Nephron (organoid): ENCODE results near the gene RAB43.

Source experiments
- H3K27ac Mint-ChIP-seq, 3 experiments: 2 replicates each; pipeline ENCODE4 v1.8.0; 2020; ENCODE audit warnings: mixed read lengths in 3 of 3, mild to moderate bottlenecking in 2 of 3, moderate library complexity in 1 of 3
- H3K27me3 Mint-ChIP-seq: 2 replicates; pipeline ENCODE4 v1.8.0; 2021; ENCODE audit warnings: low read depth, mild to moderate bottlenecking, moderate library complexity, mixed read lengths
- H3K36me3 Mint-ChIP-seq: 2 replicates; pipeline ENCODE4 v1.8.0; 2020; ENCODE audit warnings: low read depth, mixed read lengths
- H3K4me1 Mint-ChIP-seq: 2 replicates; pipeline ENCODE4 v1.8.0; 2020; ENCODE audit warnings: mixed read lengths
- H3K4me3 Mint-ChIP-seq, 3 experiments: 2 replicates each; pipeline ENCODE4 v1.8.0; 2020; ENCODE audit warnings: mild to moderate bottlenecking in 3 of 3, mixed read lengths in 3 of 3, moderate library complexity in 2 of 3
- H3K9me3 Mint-ChIP-seq: 2 replicates; pipeline ENCODE4 v1.8.0; 2020; ENCODE audit warnings: mixed read lengths
- CTCF ChIP-seq, 3 experiments: fragments of 200-600 bp; sonication (generic); IDR thresholded peaks; one replicate each; pipeline ENCODE4 v1.5.0; 2021; ENCODE audit warnings: antibody characterized with exemption in 3 of 3; ENCODE audit not compliant: unreplicated experiment in 3 of 3

Gene RAB43

GRCh38 chr3:129063841-129064482 lies 57.6 kb downstream of the RAB43 start:
- no peak overlapping the region for H3K4me3 Mint-ChIP-seq
- no peaks in the 10 kb centered on the region for H3K9me3 Mint-ChIP-seq
- no peak for TF ChIP-seq CTCF (IDR thresholded peaks at IDR 0.05; ENCODE audit: unreplicated experiment in 3 of 3)
- H3K36me3 Mint-ChIP-seq: no peaks in the 10 kb centered on the region
- H3K27me3 Mint-ChIP-seq: no peaks in the 10 kb centered on the region
- H3K4me1 Mint-ChIP-seq: peaks cover 1% of the 10 kb centered on the region
- H3K27ac Mint-ChIP-seq: no peak overlapping the region

DNA sequence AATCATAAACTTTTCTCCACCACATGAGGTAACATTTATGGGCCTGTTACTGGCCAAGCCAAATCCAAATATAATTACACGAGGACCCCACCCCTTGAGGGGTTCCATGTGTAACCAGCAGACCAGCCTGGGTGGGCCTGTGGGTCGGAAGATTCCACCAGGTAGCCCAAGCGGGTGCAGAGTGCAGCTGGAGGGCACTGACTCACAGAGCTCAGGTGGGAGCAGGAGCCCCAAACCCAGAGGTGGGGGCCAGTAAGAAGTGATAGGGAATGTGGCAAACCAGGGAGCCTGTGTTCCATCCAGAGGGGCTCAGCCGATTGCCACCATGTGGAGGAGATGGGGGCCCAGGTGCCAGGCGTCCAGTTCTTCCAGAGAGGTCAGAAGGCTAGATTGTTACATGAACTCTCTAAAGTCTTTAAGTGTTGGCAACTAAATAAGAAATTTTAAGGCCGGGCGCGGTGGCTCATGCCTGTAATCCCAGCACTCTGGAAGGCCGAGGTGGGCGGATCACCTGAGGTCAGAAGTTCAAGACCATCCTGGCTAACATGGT lies 58.4 kb downstream of the RAB43 start:
- Mint-ChIP-seq H3K27ac (peak overlapping the region in 1 of 3 experiments; percentile 30), H3K4me3 (no peak overlapping the region)
- no peak for TF ChIP-seq CTCF (IDR thresholded peaks at IDR 0.05; ENCODE audit: unreplicated experiment in 3 of 3)

GRCh38 chr3:129061888-129062834 lies 59.4 kb downstream of the RAB43 start:
- Mint-ChIP-seq H3K9me3 (no peaks in the 10 kb centered on the region), H3K36me3 (no peaks in the 10 kb centered on the region), H3K4me1 (peaks cover 6% of the 10 kb centered on the region), H3K27me3 (peaks cover 11% of the 10 kb centered on the region), H3K27ac (peak overlapping the region in 1 of 3 experiments; percentile 30), H3K4me3 (no peak overlapping the region)
- TF ChIP-seq CTCF (IDR thresholded peaks at IDR 0.05; ENCODE audit: unreplicated experiment in 3 of 3): no peak

More for the DNA sequence above, 58.4 kb downstream of the RAB43 start:
- Mint-ChIP-seq H3K9me3 (no peaks in the 10 kb centered on the region), H3K4me1 (peaks cover 6% of the 10 kb centered on the region), H3K36me3 (no peaks in the 10 kb centered on the region), H3K27me3 (peaks cover 6% of the 10 kb centered on the region)

DNA sequence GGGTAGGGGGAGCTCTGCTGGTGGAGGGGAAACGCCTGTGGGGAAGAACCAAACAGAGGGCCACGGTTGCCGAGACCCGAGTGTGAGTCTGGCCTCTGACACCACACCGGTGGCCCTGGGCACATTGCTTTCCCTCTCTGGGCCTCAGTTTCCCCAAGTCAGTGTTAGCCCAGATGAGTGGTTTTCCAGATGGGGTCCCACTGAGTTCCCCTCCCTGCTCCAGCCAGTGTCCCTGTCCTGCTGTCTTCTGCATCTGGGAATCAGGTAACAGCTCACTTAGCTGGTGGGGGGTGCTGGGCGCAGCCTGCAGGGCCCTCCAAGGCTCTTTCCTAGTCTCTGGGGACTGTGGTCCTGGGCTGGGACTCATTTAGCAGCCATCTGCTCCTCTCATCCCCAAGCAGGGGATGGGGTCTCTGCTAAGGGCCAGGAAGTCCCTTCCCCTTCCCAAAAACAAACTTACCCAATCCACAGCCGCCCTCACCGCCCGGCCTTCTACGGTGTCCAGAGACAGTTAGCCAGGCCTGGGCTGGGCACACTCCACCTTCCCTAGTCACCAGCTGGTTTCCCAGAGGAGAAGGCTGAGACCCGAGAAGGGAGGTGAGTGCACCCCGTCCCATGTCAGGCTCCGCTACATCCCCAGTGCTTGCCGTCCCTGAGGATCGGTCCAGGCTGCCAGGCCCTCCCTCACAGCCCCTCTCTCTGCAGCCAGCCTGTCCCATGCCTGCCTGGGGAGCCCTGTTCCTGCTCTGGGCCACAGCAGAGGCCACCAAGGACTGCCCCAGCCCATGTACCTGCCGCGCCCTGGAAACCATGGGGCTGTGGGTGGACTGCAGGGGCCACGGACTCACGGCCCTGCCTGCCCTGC lies 60.3 kb downstream of the RAB43 start:
- H3K9me3 Mint-ChIP-seq: no peaks in the 10 kb centered on the region
- H3K4me3 Mint-ChIP-seq: no peak overlapping the region
- no peak for TF ChIP-seq CTCF (IDR thresholded peaks at IDR 0.05; ENCODE audit: unreplicated experiment in 3 of 3)
- H3K27ac Mint-ChIP-seq: no peak overlapping the region
- H3K27me3 Mint-ChIP-seq: peaks cover 18% of the 10 kb centered on the region
- peaks cover 6% of the 10 kb centered on the region for H3K4me1 Mint-ChIP-seq
- no peaks in the 10 kb centered on the region for H3K36me3 Mint-ChIP-seq

DNA sequence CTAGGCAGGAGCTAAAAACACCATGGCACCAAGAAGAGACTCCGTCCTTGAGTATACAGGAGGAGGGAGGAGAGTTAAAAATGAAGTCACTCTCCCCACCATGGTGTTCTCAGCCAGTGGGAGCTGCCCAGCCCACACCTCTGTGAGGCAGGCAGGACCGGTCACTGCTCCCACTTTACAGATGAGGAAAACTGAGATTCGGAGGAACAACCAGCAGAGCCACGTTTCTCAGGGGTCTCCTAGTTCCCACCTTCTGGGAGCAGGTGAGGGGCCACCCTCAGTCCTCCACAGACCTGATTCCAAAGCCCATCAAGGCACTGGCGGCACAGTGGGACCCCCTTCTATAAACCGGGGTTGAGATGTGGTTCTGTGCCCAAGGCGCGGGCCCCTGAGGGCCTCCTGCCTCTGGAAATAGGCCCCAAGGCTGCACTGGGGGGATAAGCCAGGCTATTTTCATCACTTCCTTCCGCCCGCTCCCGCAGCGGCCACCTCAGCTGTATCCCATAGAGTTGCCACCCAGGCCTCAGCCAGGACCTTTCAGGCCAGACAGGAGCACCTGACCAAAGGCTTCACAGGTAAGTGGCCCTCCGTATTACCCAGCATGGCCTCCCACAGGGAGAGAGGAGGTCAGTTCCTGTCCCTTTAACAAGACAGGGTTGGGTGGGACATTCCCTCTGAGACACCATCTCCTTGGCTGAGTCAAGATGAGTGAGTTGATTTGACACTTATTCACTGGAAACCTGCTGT lies 61.2 kb downstream of the RAB43 start, which contains the start of gene GP9:
TSS of gene GP9 (plus strand) at position 504 of the 747 bp plus-strand sequence. CDS start 961 bp downstream, outside the sequence.
- Mint-ChIP-seq H3K4me1 (peaks cover 6% of the 10 kb centered on the region), H3K9me3 (no peaks in the 10 kb centered on the region), H3K27ac (no peak within 1 kb of the TSS), H3K36me3 (no peaks in the 10 kb centered on the region), H3K27me3 (peaks cover 21% of the 10 kb centered on the region), H3K4me3 (no peak within 1 kb of the TSS)
- TF ChIP-seq CTCF (IDR thresholded peaks at IDR 0.05; ENCODE audit: unreplicated experiment in 3 of 3): no peak
